HepG2 (cell line): ENCODE data around the gene MADCAM1. TPM values are rescaled to one million over a fixed set of nuclear protein-coding genes. Genes with fewer than 3 reads are reported as not detected.

Experiments
- RXRB ChIP-seq: IDR thresholded peaks from 2 replicates; pipeline ENCODE4 v1.6.1; 2016; ENCODE audit warnings: borderline replicate concordance, missing genetic modification reagents, missing compliant biosample characterization
- SRSF1 ChIP-seq: fragments of 200-400 bp; formaldehyde crosslinking; optimal IDR thresholded peaks from 2 replicates; pipeline ENCODE3; 2017; ENCODE audit warnings: mild to moderate bottlenecking, low read depth, low read length, moderate library complexity
- TFAP4 ChIP-seq: sonication (generic); IDR thresholded peaks from 2 replicates; pipeline ENCODE4 v1.6.1; 2016; ENCODE audit warnings: low read depth, borderline replicate concordance
- ZNF225 ChIP-seq: sonication (generic); formaldehyde crosslinking; IDR thresholded peaks from 2 replicates; pipeline ENCODE4 v1.4.0; 2020; ENCODE audit warnings: mild to moderate bottlenecking, missing genetic modification reagents
- ZNF629 ChIP-seq: sonication (generic); formaldehyde crosslinking; conservative IDR thresholded peaks from 2 replicates; pipeline ENCODE4 v1.5.0; 2020; ENCODE audit warnings: missing genetic modification reagents
- ZNF713 ChIP-seq: sonication (generic); formaldehyde crosslinking; IDR thresholded peaks from 2 replicates; pipeline ENCODE4 v1.4.0; 2020; ENCODE audit warnings: mild to moderate bottlenecking, missing genetic modification reagents
- ZNF850 ChIP-seq: sonication (generic); formaldehyde crosslinking; conservative IDR thresholded peaks from 2 replicates; pipeline ENCODE4 v1.9.0; 2021; ENCODE audit warnings: mild to moderate bottlenecking, missing genetic modification reagents
- polyA plus RNA-seq, 8 experiments: library from polyadenylated mRNA; depleted of rRNA in 3 of 8; stranded (reverse) in 7 of 8; unstranded in 1 of 8; fragments of >200 nt; fragmentation: Illumina TruSeq in 4 of 8; extraction: Trizol in 4 of 8; gene quantifications; 2 replicates each; pipeline versions ENCODE4 v1.2.1 to v1.2.3, GENCODE V29; 2011 to 2016; ENCODE audit warnings: low read depth in 4 of 8, missing spikeins in 1 of 8, mixed read lengths in 1 of 8; ENCODE audit not compliant: insufficient read depth in 1 of 8
- total RNA-seq, 5 experiments: library from RNA; depleted of rRNA; stranded (reverse); fragments of >200 nt; fragmentation: Illumina TruSeq; extraction: Trizol; gene quantifications; 2 replicates each; pipeline ENCODE4 v1.2.3, GENCODE V29; 2016; ENCODE audit warnings: low read depth in 1 of 5
- TF ChIP-seq, protein P1 (sequence below): sonication (generic); formaldehyde crosslinking; IDR thresholded peaks from 2 replicates; pipeline ENCODE4 v1.4.0; 2020; ENCODE audit warnings: mild to moderate bottlenecking, missing genetic modification reagents
- TF ChIP-seq, protein P2 (sequence below), 2 experiments: IDR thresholded peaks; 2 replicates each; pipeline ENCODE4 v1.6.1; 2011 to 2012; ENCODE audit warnings: low read length in 2 of 2, borderline replicate concordance in 1 of 2, low read depth in 1 of 2, mild to moderate bottlenecking in 1 of 2, moderate library complexity in 1 of 2
- TF ChIP-seq, protein P3 (sequence below): sonication (generic); formaldehyde crosslinking; IDR thresholded peaks from 2 replicates; pipeline ENCODE4 v1.4.0; 2020; ENCODE audit warnings: missing genetic modification reagents

Gene MADCAM1
- total and polyA plus RNA-seq, 2 of the 13 experiments (the other 11 are each of a cell fraction or from before 2014, with no cell fraction given) = 0.29 to 0.33 TPM

DNA sequence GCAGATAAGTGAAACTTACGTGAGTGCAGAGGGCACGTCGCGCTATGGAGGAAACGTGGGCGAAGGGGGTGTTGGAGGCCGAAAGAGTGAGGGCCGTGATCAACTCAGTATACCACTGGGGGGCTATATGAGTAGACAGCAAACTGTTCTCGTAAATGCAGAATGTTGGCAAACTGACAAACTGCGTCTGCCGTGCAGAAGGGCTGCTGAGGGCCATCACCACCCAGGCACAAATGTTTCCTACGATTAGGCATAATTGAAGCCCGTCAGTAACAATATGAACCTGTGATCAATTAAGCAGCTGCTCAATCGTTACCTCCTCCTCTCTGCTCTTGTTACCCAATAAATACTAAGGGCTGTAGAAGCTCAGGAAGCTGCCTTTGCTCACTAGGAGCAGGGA is 17.3 kb upstream of the MADCAM1 start (continued):
- TF ChIP-seq, protein P1, sequence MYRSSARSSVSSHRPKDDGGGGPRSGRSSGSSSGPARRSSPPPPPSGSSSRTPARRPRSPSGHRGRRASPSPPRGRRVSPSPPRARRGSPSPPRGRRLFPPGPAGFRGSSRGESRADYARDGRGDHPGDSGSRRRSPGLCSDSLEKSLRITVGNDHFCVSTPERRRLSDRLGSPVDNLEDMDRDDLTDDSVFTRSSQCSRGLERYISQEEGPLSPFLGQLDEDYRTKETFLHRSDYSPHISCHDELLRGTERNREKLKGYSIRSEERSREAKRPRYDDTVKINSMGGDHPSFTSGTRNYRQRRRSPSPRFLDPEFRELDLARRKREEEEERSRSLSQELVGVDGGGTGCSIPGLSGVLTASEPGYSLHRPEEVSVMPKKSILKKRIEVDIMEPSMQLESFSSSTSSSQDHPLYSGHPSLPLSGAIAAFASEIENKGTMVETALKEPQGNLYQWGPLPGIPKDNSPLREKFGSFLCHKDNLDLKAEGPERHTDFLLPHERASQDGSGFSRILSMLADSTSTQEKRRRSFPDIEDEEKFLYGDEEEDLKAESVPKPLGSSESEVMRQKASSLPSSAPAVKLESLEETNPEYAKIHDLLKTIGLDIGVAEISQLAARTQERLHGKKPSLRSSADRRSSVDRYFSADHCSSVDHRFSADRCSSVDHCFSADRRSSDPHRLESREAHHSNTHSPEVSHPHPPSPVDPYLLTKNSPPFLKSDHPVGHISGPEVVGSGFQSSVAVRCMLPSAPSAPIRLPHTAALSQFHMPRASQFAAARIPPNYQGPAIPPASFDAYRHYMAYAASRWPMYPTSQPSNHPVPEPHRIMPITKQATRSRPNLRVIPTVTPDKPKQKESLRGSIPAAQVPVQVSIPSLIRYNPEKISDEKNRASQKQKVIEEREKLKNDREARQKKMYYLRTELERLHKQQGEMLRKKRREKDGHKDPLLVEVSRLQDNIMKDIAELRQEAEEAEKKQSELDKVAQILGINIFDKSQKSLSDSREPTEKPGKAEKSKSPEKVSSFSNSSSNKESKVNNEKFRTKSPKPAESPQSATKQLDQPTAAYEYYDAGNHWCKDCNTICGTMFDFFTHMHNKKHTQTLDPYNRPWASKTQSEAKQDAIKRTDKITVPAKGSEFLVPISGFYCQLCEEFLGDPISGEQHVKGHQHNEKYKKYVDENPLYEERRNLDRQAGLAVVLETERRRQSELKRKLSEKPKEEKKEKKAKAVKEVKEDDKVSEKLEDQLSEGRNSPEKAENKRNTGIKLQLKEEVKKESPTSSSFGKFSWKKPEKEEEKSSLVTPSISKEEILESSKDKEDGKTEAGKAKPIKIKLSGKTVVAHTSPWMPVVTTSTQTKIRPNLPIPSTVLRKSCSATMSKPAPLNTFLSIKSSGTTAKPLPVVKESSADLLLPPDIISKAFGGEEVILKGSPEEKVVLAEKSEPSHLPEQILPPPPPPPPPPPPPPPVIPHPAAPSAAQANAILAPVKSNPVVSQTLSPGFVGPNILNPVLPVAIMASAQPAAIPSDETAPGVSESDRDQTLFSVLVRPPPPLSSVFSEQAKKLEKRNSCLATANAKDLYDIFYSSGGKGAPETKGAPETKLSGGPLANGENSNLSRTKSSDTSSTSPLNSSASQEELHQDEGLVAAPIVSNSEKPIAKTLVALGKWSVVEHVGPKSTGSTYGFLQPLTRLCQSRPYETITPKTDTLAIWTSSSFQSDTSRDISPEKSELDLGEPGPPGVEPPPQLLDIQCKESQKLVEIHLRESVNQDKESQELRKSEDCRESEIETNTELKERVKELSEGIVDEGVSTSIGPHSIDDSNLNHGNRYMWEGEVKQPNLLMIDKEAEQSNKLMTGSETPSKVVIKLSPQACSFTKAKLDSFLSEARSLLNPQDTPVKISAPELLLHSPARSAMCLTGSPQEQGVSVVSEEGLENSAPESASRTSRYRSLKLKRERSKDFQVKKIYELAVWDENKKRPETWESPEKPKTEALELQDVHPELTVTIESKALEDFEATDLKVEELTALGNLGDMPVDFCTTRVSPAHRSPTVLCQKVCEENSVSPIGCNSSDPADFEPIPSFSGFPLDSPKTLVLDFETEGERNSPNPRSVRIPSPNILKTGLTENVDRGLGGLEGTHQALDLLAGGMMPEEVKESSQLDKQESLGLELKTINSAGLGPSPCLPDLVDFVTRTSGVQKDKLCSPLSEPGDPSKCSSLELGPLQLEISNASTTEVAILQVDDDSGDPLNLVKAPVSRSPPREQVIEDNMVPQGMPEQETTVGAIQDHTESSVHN (CRISPR knock-in tag) = no peak
- no peak for TF ChIP-seq RXRB (CRISPR knock-in tag)
- no peak for TF ChIP-seq ZNF713 (CRISPR knock-in tag)
- no peak for TF ChIP-seq ZNF225 (CRISPR knock-in tag)
- TF ChIP-seq ZNF850 (CRISPR knock-in tag) = no peak
- TF ChIP-seq, protein P2, sequence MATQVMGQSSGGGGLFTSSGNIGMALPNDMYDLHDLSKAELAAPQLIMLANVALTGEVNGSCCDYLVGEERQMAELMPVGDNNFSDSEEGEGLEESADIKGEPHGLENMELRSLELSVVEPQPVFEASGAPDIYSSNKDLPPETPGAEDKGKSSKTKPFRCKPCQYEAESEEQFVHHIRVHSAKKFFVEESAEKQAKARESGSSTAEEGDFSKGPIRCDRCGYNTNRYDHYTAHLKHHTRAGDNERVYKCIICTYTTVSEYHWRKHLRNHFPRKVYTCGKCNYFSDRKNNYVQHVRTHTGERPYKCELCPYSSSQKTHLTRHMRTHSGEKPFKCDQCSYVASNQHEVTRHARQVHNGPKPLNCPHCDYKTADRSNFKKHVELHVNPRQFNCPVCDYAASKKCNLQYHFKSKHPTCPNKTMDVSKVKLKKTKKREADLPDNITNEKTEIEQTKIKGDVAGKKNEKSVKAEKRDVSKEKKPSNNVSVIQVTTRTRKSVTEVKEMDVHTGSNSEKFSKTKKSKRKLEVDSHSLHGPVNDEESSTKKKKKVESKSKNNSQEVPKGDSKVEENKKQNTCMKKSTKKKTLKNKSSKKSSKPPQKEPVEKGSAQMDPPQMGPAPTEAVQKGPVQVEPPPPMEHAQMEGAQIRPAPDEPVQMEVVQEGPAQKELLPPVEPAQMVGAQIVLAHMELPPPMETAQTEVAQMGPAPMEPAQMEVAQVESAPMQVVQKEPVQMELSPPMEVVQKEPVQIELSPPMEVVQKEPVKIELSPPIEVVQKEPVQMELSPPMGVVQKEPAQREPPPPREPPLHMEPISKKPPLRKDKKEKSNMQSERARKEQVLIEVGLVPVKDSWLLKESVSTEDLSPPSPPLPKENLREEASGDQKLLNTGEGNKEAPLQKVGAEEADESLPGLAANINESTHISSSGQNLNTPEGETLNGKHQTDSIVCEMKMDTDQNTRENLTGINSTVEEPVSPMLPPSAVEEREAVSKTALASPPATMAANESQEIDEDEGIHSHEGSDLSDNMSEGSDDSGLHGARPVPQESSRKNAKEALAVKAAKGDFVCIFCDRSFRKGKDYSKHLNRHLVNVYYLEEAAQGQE (IDR thresholded peaks at IDR 0.05; ENCODE audit: borderline replicate concordance in 1 of 2, low read depth in 1 of 2, low read length in 2 of 2) = no peak
- TF ChIP-seq TFAP4 = no peak
- TF ChIP-seq SRSF1 = no peak
- TF ChIP-seq, protein P3, sequence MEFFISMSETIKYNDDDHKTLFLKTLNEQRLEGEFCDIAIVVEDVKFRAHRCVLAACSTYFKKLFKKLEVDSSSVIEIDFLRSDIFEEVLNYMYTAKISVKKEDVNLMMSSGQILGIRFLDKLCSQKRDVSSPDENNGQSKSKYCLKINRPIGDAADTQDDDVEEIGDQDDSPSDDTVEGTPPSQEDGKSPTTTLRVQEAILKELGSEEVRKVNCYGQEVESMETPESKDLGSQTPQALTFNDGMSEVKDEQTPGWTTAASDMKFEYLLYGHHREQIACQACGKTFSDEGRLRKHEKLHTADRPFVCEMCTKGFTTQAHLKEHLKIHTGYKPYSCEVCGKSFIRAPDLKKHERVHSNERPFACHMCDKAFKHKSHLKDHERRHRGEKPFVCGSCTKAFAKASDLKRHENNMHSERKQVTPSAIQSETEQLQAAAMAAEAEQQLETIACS (CRISPR knock-in tag) = no peak
- no peak for TF ChIP-seq ZNF629 (CRISPR knock-in tag)
